HG03280 (cell line): ENCODE results near the gene PYGO2.

Experiments used
- ATAC-seq: cut with Tn5 transposase; IDR thresholded peaks from one replicate; pipeline ENCODE4 v1.9.1; 2021; ENCODE audit warnings: mild to moderate bottlenecking, moderate library complexity; ENCODE audit not compliant: unreplicated experiment

The PYGO2 gene

GRCh38 chr1:154963643-154964042 is 2.1 kb upstream of the PYGO2 start:
- no peak for ATAC-seq

- ATAC-seq, result no peak
Observed at GRCh38 chr1:154962795-154963330, 1.3 kb upstream of the PYGO2 start.

- no peak for ATAC-seq
Observed at GRCh38 chr1:154962156-154962749, 671 bp upstream of the PYGO2 start.

GRCh38 chr1:154960446-154961136 is 991 bp downstream of the PYGO2 start:
- no peak for ATAC-seq

GRCh38 chr1:154959426-154959780 is 2.2 kb downstream of the PYGO2 start:
- no peak for ATAC-seq

- no peak for ATAC-seq
Observed at GRCh38 chr1:154958681-154959425, 2.7 kb downstream of the PYGO2 start.

GRCh38 chr1:154958036-154958435 is 3.5 kb downstream of the PYGO2 start:
- no peak for ATAC-seq

GRCh38 chr1:154957091-154957657 is 4.4 kb downstream of the PYGO2 start:
- no peak for ATAC-seq

GRCh38 chr1:154956544-154956941 is 5.0 kb downstream of the PYGO2 start:
- no peak for ATAC-seq

- ATAC-seq, result peak; percentile 58
Observed at GRCh38 chr1:154955718-154956543, 5.7 kb downstream of the PYGO2 start, which contains the start of gene PBXIP1. TSS of gene PBXIP1 (minus strand) at chr1:154956099. CDS start at chr1:154953721, 2,378 bp downstream.

GRCh38 chr1:154955039-154955717 is 6.4 kb downstream of the PYGO2 start:
- ATAC-seq, result peak; percentile 49

- no peak for ATAC-seq
Observed at GRCh38 chr1:154954541-154954940, 7.0 kb downstream of the PYGO2 start.

- no peak for ATAC-seq
Observed at GRCh38 chr1:154953611-154954038, 8.0 kb downstream of the PYGO2 start.

- no peak for ATAC-seq
Observed at GRCh38 chr1:154952664-154953063, 8.9 kb downstream of the PYGO2 start.

- no peak for ATAC-seq
Observed at GRCh38 chr1:154951901-154952657, 9.5 kb downstream of the PYGO2 start.

GRCh38 chr1:154948079-154948478 is 13.5 kb downstream of the PYGO2 start:
- no peak for ATAC-seq

- no peak for ATAC-seq
Observed at GRCh38 chr1:154945962-154946850, 15.4 kb downstream of the PYGO2 start.
